Aorta (tissue), 5 donors: Measurements from ENCODE around the gene SLC9A8. TPM values are rescaled to one million over a fixed set of nuclear protein-coding genes. Genes with fewer than 3 reads are reported as not detected.

ENCODE experiments used
- ATAC-seq: fragments of 200-7000 bp; cut with Tn5 transposase; one replicate; pipeline ENCODE4 v1.9.1; 2022; ENCODE audit warnings: moderate library complexity; ENCODE audit not compliant: low FRiP score
- DNase-seq, 2 donors: peaks; one replicate each; pipeline ENCODE4 v3.0.0-alpha.2; 2020
- H3K27ac ChIP-seq, 2 donors: one replicate each; pipeline ENCODE4 v1.5.1; 2013; ENCODE audit warnings: low read length in 2 of 2, mild to moderate bottlenecking in 2 of 2, moderate library complexity in 2 of 2, control low read depth in 1 of 2, inconsistent platforms in 1 of 2, low read depth in 1 of 2
- H3K27me3 ChIP-seq, 2 donors: one replicate each; pipeline ENCODE4 v1.6.1; 2013; ENCODE audit warnings: control low read depth in 1 of 2, low read length in 1 of 2, mild to moderate bottlenecking in 1 of 2, moderate library complexity in 1 of 2; ENCODE audit not compliant: insufficient read depth in 2 of 2, control insufficient read depth in 1 of 2
- H3K36me3 ChIP-seq, 2 donors: one replicate each; pipeline ENCODE4 v1.6.1; 2013; ENCODE audit warnings: control low read depth in 1 of 2, low read length in 1 of 2, mild to moderate bottlenecking in 1 of 2; ENCODE audit not compliant: insufficient read depth in 2 of 2, control insufficient read depth in 1 of 2
- H3K4me1 ChIP-seq, 2 donors: one replicate each; pipeline ENCODE4 v1.6.1; 2013; ENCODE audit warnings: low read length in 2 of 2, control low read depth in 1 of 2, mild to moderate bottlenecking in 1 of 2, moderate library complexity in 1 of 2; ENCODE audit not compliant: insufficient read depth in 2 of 2, control insufficient read depth in 1 of 2
- H3K4me3 ChIP-seq, 2 donors: one replicate each; pipeline ENCODE4 v1.5.1; 2013; ENCODE audit warnings: low read length in 2 of 2, control low read depth in 1 of 2, mild to moderate bottlenecking in 1 of 2
- H3K9me3 ChIP-seq: one replicate; pipeline ENCODE4 v1.6.1; 2013; ENCODE audit warnings: mild to moderate bottlenecking, low read length; ENCODE audit not compliant: control insufficient read depth
- WGBS, 2 donors: extraction: QIAGEN DNeasy Blood & Tissue Kit; methylation state at CpG; one replicate each; pipeline ENCODE4 v1.1.7; 2013; 5-methylcytosine and 5-hydroxymethylcytosine counted together
- intact Hi-C, 2 donors: fragments of 100-400 bp; cut with DNase I; formaldehyde crosslinking; loops; one replicate each; pipeline versions ENCODE4 v1.14.2 to v1.15.0; 2022
- polyA plus RNA-seq, 2 donors: library from polyadenylated mRNA; stranded (reverse); fragments of 200-250 nt; gene quantifications; one replicate each; pipeline ENCODE4 v1.2.3, GENCODE V29; 2013
- total RNA-seq, 2 donors: library from RNA; stranded (reverse); fragmentation: NEBNext Ultra II Directional; extraction: Animal tissue kit (Norgen Biotek cat#: 25700); gene quantifications; one replicate each; pipeline ENCODE4 v1.2.1, GENCODE V29; 2021
- donor health status: healthy with polysubstance abuse.
- donor health status: Bipolar disorder and iron deficiency.
- donor health status: DM: no; HTN: no; CAD: no.
- donor health status: DM: no; HTN: no; CAD: no.
- donor health status: DM: yes; HTN: yes; CAD: no.

The SLC9A8 gene
- total and polyA plus RNA-seq, 4 donors: 2.8 to 14.6 (median 11.5) TPM

- H3K27ac ChIP-seq: no peak overlapping the region
- H3K36me3 ChIP-seq: no peaks in the 10 kb centered on the region
- H3K9me3 ChIP-seq: no peaks in the 10 kb centered on the region
- DNase-seq (peak in 1 of 2 donors; percentile 41), ATAC-seq (no peak)
- no peaks in the 10 kb centered on the region for H3K27me3 ChIP-seq
- WGBS, 2 donors: 85 to 86% methylated on average over 9 of the region's 9 CpGs
- intact Hi-C loops: loop anchor here (5.0 kb wide), 3 partner anchors 37 to 277 kb away; partner anchors contain the start of gene SLC9A8 (in 1 of the 2)
- no peak overlapping the region for H3K4me3 ChIP-seq
- H3K4me1 ChIP-seq: no peaks in the 10 kb centered on the region
These were observed 76.6 kb downstream of the SLC9A8 start for GRCh38 chr20:49889001-49889934.

GRCh38 chr20:49889935-49890333, 77.3 kb downstream of the SLC9A8 start:
- ATAC-seq (no peak), DNase-seq (peak in 1 of 2 donors; percentile 43)
- WGBS, 2 donors: 74 to 79% methylated on average over 9 of the region's 9 CpGs
- H3K9me3 ChIP-seq: no peaks in the 10 kb centered on the region
- no peaks in the 10 kb centered on the region for H3K36me3 ChIP-seq
- no peaks in the 10 kb centered on the region for H3K4me1 ChIP-seq
- no peaks in the 10 kb centered on the region for H3K27me3 ChIP-seq
- no peak overlapping the region for H3K27ac ChIP-seq
- H3K4me3 ChIP-seq: no peak overlapping the region
- intact Hi-C loops: loop anchor here (5.0 kb wide), 3 partner anchors 38 to 278 kb away; partner anchors contain the start of gene SLC9A8 (in 1 of the 2)

- Histone ChIP-seq H3K36me3 (no peaks in the 10 kb centered on the region), H3K27ac (no peak overlapping the region), H3K4me3 (no peak overlapping the region), H3K9me3 (no peaks in the 10 kb centered on the region), H3K27me3 (no peaks in the 10 kb centered on the region), H3K4me1 (no peaks in the 10 kb centered on the region)
- WGBS, 2 donors: 77 to 92% methylated on average over 20 to 21 of the region's 21 CpGs
- ATAC-seq (no peak), DNase-seq (peak in 1 of 2 donors; percentile 73)
- intact Hi-C loops: no loop called here
These were observed 78.1 kb downstream of the SLC9A8 start for GRCh38 chr20:49890471-49891361.

- Histone ChIP-seq H3K36me3 (no peaks in the 10 kb centered on the region), H3K4me3 (no peak overlapping the region), H3K4me1 (no peaks in the 10 kb centered on the region), H3K9me3 (no peaks in the 10 kb centered on the region), H3K27ac (no peak overlapping the region), H3K27me3 (no peaks in the 10 kb centered on the region)
- intact Hi-C loops: no loop called here
- DNase-seq: peak in 1 of 2 donors; percentile 66
- no peak for ATAC-seq
- WGBS, 2 donors: 94 to 96% methylated on average over 13 of the region's 13 CpGs
These were observed 79.0 kb downstream of the SLC9A8 start for GRCh38 chr20:49891476-49892110.

GRCh38 chr20:49892260-49892659, 79.6 kb downstream of the SLC9A8 start:
- WGBS, 2 donors: 75 to 76% methylated on average over 9 of the region's 9 CpGs
- ATAC-seq (no peak), DNase-seq (peak in 1 of 2 donors; percentile 68)
- Histone ChIP-seq H3K27ac (no peak overlapping the region), H3K4me3 (no peak overlapping the region), H3K4me1 (no peaks in the 10 kb centered on the region), H3K36me3 (no peaks in the 10 kb centered on the region), H3K27me3 (no peaks in the 10 kb centered on the region), H3K9me3 (no peaks in the 10 kb centered on the region)
- intact Hi-C loops: no loop called here

GRCh38 chr20:49892817-49893216, 80.2 kb downstream of the SLC9A8 start:
- H3K9me3 ChIP-seq: no peaks in the 10 kb centered on the region
- H3K4me1 ChIP-seq: no peaks in the 10 kb centered on the region
- 1 to 6% methylated on average over 11 of the region's 11 CpGs for WGBS, 2 donors
- no peak overlapping the region for H3K4me3 ChIP-seq
- intact Hi-C loops: no loop called here
- no peak overlapping the region for H3K27ac ChIP-seq
- no peaks in the 10 kb centered on the region for H3K27me3 ChIP-seq
- H3K36me3 ChIP-seq: no peaks in the 10 kb centered on the region
- DNase-seq (no peak), ATAC-seq (peak; percentile 34)

GRCh38 chr20:49893242-49894072, 80.8 kb downstream of the SLC9A8 start:
- WGBS, 2 donors: 67% methylated on average over 12 of the region's 12 CpGs
- intact Hi-C loops: no loop called here
- Histone ChIP-seq H3K27me3 (no peaks in the 10 kb centered on the region), H3K27ac (no peak overlapping the region), H3K4me3 (no peak overlapping the region), H3K9me3 (no peaks in the 10 kb centered on the region), H3K4me1 (no peaks in the 10 kb centered on the region), H3K36me3 (no peaks in the 10 kb centered on the region)
- ATAC-seq (no peak), DNase-seq (peak in 1 of 2 donors; percentile 47)
